ENCODE results near the gene C1QTNF1.

The C1QTNF1 gene

GRCh38 chr17:79082311-79083190 is 58.6 kb downstream of the C1QTNF1 start:
- no peak for FAIRE-seq

GRCh38 chr17:79083191-79083971 is 59.4 kb downstream of the C1QTNF1 start:
- FAIRE-seq = no peak

- no peak for FAIRE-seq
Observed at GRCh38 chr17:79084291-79085153, 60.6 kb downstream of the C1QTNF1 start.

- no peak for FAIRE-seq
Observed at GRCh38 chr17:79085154-79085920, 61.4 kb downstream of the C1QTNF1 start.

- FAIRE-seq = no peak
Observed at GRCh38 chr17:79085921-79086551, 62.1 kb downstream of the C1QTNF1 start.

- FAIRE-seq = no peak
Observed at GRCh38 chr17:79086609-79087427, 62.8 kb downstream of the C1QTNF1 start.

- no peak for FAIRE-seq
Observed at GRCh38 chr17:79087428-79088143, 63.6 kb downstream of the C1QTNF1 start.

- no peak for FAIRE-seq
Observed at GRCh38 chr17:79088247-79088996, 64.5 kb downstream of the C1QTNF1 start.

GRCh38 chr17:79088997-79089328 is 65.0 kb downstream of the C1QTNF1 start:
- no peak for FAIRE-seq

- no peak for FAIRE-seq
Observed at GRCh38 chr17:79089720-79090442, 65.9 kb downstream of the C1QTNF1 start.

GRCh38 chr17:79090443-79091225 is 66.7 kb downstream of the C1QTNF1 start:
- FAIRE-seq = peak; percentile 23

GRCh38 chr17:79091226-79091670 is 67.3 kb downstream of the C1QTNF1 start:
- FAIRE-seq = no peak

GRCh38 chr17:79092567-79092966 is 68.6 kb downstream of the C1QTNF1 start:
- FAIRE-seq = no peak

- FAIRE-seq = no peak
Observed at GRCh38 chr17:79093270-79093669, 69.3 kb downstream of the C1QTNF1 start.

- FAIRE-seq = no peak
Observed at GRCh38 chr17:79094261-79094660, 70.3 kb downstream of the C1QTNF1 start.

GRCh38 chr17:79095345-79096055 is 71.5 kb downstream of the C1QTNF1 start:
- no peak for FAIRE-seq

GRCh38 chr17:79096477-79096876 is 72.5 kb downstream of the C1QTNF1 start:
- no peak for FAIRE-seq
